Mesodermal cell (in vitro differentiated cells): ENCODE results near the gene FCN3.

ENCODE experiments used
- H3K27ac ChIP-seq: 2 replicates; pipeline ENCODE4 v1.7.0; 2013; ENCODE audit warnings: mild to moderate bottlenecking, low read depth, low read length, moderate library complexity; ENCODE audit not compliant: severe bottlenecking
- H3K36me3 ChIP-seq: 2 replicates; pipeline ENCODE4 v1.7.1; 2013; ENCODE audit warnings: mild to moderate bottlenecking, low read length, moderate library complexity; ENCODE audit not compliant: control insufficient read depth, insufficient read depth
- H3K4me1 ChIP-seq: one replicate; pipeline ENCODE4 v1.7.1; 2013; ENCODE audit warnings: mild to moderate bottlenecking, low read length; ENCODE audit not compliant: insufficient read depth, control insufficient read depth, poor library complexity, severe bottlenecking
- H3K4me3 ChIP-seq: 2 replicates; pipeline ENCODE4 v1.7.0; 2013; ENCODE audit warnings: low read length, control low read depth, mild to moderate bottlenecking; ENCODE audit not compliant: insufficient read depth, poor library complexity, severe bottlenecking; ENCODE audit errors: extremely low read depth
- H3K9me3 ChIP-seq: 2 replicates; pipeline ENCODE4 v1.7.1; 2013; ENCODE audit warnings: mild to moderate bottlenecking, low read length, moderate library complexity; ENCODE audit not compliant: control insufficient read depth
- WGBS, 2 experiments: methylation state at CpG; one replicate each; pipeline ENCODE4 v1.1.5; 2013; ENCODE audit warnings: missing lambda C conversion rate in 2 of 2; ENCODE audit not compliant: insufficient coverage in 2 of 2; 5-methylcytosine and 5-hydroxymethylcytosine counted together

The FCN3 gene

DNA sequence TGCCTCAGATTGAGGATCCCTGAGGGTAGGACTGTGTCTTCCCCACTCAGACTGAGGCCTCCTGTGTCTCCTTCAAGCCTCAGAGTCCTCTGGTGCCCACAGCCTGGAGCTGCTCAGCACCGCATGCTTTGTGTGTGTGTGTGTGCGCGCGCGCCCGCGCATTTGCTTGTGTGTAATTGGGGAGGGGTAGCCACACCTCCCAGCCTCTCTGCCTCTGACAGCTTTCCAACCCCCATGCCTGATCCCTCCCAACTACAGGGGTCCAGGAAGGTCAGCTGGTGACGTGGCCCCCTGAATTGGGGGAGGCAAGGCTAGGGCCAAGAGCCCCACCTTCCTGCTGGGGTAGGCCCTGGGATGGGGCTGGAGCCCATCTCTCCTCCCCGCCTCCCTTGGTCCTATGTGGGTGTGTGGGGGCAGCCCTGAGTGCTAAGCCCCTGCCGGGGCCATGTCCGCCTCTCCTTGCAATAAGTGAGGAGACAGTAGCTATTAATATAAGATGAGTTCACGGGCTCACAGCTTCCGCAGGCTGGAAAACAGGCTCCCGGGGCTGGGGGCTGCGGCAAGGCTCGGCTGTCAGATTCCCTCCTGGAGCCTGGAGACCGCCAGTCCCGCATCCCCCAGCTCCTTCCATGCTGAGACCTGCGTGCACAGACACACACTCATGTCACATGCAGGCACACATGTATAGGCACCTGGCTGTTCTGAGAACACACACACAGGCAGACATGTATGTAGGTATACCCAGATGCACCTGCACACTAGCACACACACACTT, 24.8 kb upstream of the FCN3 start:
- 93 to 94% methylated on average over 9 of the region's 19 CpGs for WGBS, 2 experiments
- no peak overlapping the region for H3K27ac ChIP-seq
- H3K4me1 ChIP-seq = peaks cover 24% of the 10 kb centered on the region
- no peak overlapping the region for H3K4me3 ChIP-seq
- no peaks in the 10 kb centered on the region for H3K9me3 ChIP-seq
- H3K36me3 ChIP-seq = peaks cover 16% of the 10 kb centered on the region

DNA sequence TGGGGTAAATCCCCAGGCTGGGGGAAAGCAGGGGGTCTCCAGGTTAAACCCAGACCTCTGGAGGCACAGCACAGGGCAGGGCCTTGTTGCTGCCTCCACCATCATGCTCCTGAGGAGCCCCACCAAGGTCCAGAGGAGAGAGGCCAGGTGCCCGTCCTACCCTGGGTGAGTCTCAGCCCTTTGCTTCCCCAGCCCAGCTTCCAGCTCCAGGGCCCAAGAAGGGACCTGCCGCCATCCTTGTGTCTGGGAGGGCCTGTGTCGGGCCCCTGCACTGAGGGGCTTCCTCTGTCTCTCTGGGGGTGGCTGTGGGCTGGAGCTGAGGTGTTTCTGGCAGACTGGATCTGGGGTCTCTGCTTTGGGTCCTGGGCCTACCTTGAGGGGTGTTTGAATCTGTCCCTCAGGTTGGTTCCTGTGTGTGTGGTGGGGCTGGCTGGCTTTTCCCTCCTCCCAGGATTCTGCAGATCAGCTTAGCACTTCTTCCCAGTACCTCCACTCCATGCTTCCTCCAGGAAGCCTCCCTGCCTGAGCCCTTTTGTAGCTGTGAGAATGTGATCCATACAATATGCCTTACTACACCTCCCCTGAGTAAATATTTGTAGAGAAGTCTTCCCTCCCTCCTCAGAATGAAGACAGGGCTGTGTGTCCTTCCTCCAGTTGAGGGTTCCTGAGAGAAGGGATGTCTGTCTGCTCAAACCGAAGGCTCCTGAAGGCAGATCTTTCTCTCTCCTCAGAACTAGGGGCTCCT, 24.0 kb upstream of the FCN3 start:
- H3K4me1 ChIP-seq = peaks cover 16% of the 10 kb centered on the region
- no peak overlapping the region for H3K27ac ChIP-seq
- WGBS, 2 experiments = 86% methylated on average over 1 of the region's 4 CpGs; no CpG with 5 or more reads in 1 of the 2 experiments
- H3K36me3 ChIP-seq = peaks cover 9% of the 10 kb centered on the region
- H3K9me3 ChIP-seq = no peaks in the 10 kb centered on the region
- no peak overlapping the region for H3K4me3 ChIP-seq

DNA sequence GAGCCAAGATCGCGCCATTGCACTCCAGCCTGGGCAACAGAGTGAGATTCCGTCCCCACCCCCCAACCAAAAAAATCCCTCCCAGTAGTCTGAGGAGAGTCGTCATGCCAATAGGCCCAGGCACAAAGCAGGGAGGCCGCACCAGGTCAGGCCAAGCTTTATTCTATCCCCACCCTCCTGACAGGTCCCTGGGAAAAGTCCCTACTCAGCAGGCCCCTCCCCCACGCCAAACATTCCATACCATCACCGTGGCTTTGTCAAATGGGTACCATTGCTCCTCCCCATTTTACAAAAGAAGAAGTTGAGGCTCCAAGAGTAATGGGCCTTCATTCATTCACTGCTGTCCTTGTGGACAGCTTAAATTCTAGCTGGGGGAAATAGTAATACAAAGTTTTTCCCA, 23.1 kb upstream of the FCN3 start:
- Histone ChIP-seq H3K4me3 (no peak overlapping the region), H3K4me1 (peaks cover 9% of the 10 kb centered on the region), H3K36me3 (peaks cover 4% of the 10 kb centered on the region), H3K9me3 (no peaks in the 10 kb centered on the region), H3K27ac (no peak overlapping the region)
- 65 to 83% methylated on average over 3 to 6 of the region's 7 CpGs for WGBS, 2 experiments

DNA sequence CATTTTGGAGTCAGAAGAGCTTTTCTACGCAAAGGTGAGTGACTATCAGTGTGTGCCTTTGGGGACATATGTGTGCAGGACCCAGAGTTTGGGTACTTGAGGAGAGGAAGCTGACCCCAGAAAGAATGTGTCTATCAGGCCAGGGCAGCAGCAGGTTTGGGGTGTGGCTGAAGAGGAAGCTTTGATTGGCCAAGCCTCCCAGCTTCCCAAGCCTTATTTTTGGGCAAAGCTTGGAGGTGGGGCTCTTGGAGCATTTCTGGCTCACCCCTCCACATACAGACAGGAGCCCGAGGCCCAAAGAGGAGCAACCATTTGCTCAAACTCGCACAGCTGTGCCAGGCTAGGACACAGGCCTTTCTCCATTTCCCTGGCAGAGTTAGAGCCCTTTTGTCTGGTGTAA, 22.5 kb upstream of the FCN3 start:
- Histone ChIP-seq H3K9me3 (no peaks in the 10 kb centered on the region), H3K27ac (no peak overlapping the region), H3K4me3 (no peak overlapping the region), H3K4me1 (peaks cover 10% of the 10 kb centered on the region), H3K36me3 (peaks cover 2% of the 10 kb centered on the region)
- WGBS, 2 experiments = 86 to 97% methylated on average over 3 of the region's 3 CpGs

DNA sequence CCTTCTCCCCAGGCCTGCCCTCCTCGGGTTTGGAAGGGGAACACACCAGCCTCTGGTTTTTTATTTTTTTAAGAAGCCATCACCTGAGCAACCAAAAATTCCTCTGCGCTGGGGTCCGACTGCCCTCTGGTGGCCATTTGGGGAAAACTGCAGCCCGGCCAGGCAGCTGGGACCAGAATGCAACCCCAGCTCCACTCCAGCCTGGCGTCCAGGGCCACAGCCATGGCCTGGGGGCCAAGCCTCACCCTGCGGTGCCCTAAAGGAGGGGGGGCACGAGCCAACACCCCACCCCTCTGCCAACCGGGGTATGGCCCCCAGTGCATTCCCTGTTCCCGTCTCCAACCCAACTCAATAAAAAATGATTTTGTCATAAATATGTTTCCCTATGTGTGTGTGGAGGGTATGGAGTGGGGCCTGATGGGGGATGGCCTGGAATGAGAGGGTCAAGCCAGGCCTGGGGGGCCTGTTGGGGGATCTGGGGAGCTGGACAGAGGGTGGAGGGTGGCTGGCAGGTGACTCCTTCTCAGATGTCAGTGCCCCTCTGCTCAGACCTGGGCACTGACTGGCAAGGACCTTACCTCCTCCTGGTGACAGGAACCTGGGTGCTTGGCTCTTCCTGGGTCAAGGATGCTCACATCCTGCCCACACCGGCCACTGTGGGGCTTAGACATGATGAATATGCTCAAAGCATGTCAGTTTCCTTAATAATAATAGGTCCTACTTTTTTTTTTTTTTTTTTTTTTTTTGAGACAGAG, 21.0 kb upstream of the FCN3 start:
- Histone ChIP-seq H3K36me3 (no peaks in the 10 kb centered on the region), H3K4me3 (no peak overlapping the region), H3K9me3 (no peaks in the 10 kb centered on the region), H3K27ac (no peak overlapping the region), H3K4me1 (peaks cover 15% of the 10 kb centered on the region)
- 0% methylated on average over 2 to 3 of the region's 10 CpGs for WGBS, 2 experiments

DNA sequence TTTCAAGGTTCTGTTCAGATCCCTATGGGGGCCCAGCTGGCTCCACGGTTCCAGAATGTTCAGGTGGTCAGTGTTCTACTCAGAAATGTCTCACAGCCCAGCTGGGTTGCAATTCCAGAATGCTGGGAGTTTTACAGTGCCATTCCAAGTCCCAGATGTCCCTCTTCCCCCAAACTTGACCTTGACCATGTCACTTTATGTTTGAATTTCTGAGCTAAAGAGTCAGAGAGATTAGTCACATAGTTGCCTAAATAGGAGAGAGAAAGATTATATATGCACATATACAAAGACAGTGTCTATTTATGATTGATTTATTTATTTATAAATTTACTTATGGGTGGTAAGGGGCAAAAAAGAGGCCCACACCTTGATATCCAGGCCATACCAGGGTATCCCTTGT, 20.3 kb upstream of the FCN3 start:
- Histone ChIP-seq H3K4me3 (no peak overlapping the region), H3K27ac (no peak overlapping the region), H3K4me1 (peaks cover 15% of the 10 kb centered on the region), H3K36me3 (no peaks in the 10 kb centered on the region), H3K9me3 (no peaks in the 10 kb centered on the region)
- WGBS, 2 experiments = 86 to 91% methylated on average over 1 of the region's 1 CpG

DNA sequence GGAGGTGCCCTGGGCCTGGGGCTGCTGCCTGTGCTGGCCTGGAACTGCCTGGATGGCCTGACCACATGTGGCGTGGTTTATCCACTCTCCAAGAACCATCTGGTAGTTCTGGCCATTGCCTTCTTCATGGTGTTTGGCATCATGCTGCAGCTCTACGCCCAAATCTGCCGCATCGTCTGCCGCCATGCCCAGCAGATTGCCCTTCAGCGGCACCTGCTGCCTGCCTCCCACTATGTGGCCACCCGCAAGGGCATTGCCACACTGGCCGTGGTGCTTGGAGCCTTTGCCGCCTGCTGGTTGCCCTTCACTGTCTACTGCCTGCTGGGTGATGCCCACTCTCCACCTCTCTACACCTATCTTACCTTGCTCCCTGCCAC, 19.6 kb upstream of the FCN3 start:
- WGBS, 2 experiments = 95 to 98% methylated on average over 7 to 9 of the region's 9 CpGs

DNA sequence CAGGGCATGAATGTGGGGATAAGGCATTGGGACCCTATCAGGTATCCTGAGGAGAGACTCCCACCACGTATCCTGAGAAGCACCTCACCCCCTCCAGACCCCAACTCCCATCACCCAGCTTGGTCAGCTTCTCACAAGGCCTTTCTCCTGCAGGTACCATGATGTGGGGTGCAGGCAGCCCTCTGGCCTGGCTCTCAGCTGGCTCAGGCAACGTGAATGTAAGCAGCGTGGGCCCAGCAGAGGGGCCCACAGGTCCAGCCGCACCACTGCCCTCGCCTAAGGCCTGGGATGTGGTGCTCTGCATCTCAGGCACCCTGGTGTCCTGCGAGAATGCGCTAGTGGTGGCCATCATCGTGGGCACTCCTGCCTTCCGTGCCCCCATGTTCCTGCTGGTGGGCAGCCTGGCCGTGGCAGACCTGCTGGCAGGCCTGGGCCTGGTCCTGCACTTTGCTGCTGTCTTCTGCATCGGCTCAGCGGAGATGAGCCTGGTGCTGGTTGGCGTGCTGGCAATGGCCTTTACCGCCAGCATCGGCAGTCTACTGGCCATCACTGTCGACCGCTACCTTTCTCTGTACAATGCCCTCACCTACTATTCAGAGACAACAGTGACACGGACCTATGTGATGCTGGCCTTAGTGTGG, 19.1 kb upstream of the FCN3 start:
- Histone ChIP-seq H3K4me3 (no peak overlapping the region), H3K4me1 (peaks cover 12% of the 10 kb centered on the region), H3K9me3 (no peaks in the 10 kb centered on the region), H3K27ac (no peak overlapping the region), H3K36me3 (no peaks in the 10 kb centered on the region)
- 89 to 96% methylated on average over 16 to 17 of the region's 18 CpGs for WGBS, 2 experiments

More for the DNA sequence above, 19.6 kb upstream of the FCN3 start:
- no peak overlapping the region for H3K27ac ChIP-seq
- no peaks in the 10 kb centered on the region for H3K9me3 ChIP-seq
- H3K36me3 ChIP-seq = no peaks in the 10 kb centered on the region
- peaks cover 15% of the 10 kb centered on the region for H3K4me1 ChIP-seq
- H3K4me3 ChIP-seq = no peak overlapping the region

DNA sequence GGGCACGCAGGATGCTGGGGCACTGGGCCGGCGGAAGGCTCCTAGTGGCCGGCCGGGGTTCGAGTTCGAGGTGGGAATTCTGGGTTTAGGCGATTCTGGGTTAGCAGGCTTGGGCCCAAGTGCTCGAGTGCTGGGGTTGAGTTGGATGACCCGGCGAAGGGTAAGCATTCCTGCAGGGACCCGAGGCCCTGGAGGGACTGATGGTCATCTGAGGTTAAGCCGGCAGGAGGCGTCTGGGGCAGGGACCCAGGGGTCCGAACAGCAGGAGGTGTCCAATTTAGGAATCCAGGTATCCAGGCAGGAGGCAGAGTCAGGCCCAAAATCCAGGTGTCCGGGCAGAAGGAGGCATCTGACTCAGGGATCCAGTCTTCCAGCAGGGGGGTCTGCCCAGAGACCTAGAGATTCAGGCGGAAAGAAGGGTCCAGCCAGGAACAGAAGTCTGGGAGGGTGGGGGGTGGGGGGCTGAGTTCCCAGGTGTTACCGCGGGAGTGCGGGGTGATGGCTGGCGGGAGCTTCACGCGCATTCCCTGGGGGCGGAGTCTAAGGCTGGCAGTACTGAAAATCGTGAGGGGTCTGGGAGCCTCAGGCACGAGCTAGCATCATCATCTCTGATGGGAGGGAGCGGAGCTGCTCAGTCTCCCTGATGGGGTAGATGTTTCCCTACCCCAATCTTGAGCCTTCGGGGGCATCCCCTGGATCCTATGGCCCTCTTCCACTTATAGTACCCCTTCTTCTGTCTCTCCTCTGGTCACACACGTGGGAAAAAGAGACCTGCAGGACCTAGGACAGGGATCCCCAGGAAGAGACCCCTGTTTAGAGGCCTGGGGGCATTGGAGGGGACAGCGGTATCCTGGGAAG, 18.4 kb upstream of the FCN3 start:
- WGBS, 2 experiments = 15 to 18% methylated on average over 19 to 29 of the region's 30 CpGs
- no peaks in the 10 kb centered on the region for H3K9me3 ChIP-seq
- H3K36me3 ChIP-seq = no peaks in the 10 kb centered on the region
- H3K4me3 ChIP-seq = peak overlapping the region; percentile 70
- peaks cover 11% of the 10 kb centered on the region for H3K4me1 ChIP-seq
- peak overlapping the region; percentile 71 for H3K27ac ChIP-seq
